Dendritic cell treated with granulocyte-macrophage colony-stimulating factor and Interleukin-4, amounts not matched to agents 40 ng/mL and 50 ng/mL, for 4 days (primary cell): ENCODE measurements around the gene YTHDF1.

Experiments
- H3K27ac Mint-ChIP-seq: one replicate; pipeline ENCODE4 v1.8.0; 2022; ENCODE audit warnings: mild to moderate bottlenecking, mixed read lengths
- H3K27me3 Mint-ChIP-seq: one replicate; pipeline ENCODE4 v1.8.0; 2022; ENCODE audit warnings: mild to moderate bottlenecking, mixed read lengths
- H3K36me3 Mint-ChIP-seq: one replicate; pipeline ENCODE4 v1.8.0; 2022; ENCODE audit warnings: low read depth, mixed read lengths
- H3K4me1 Mint-ChIP-seq: one replicate; pipeline ENCODE4 v1.8.0; 2022; ENCODE audit warnings: low read depth, mixed read lengths
- H3K4me3 Mint-ChIP-seq: one replicate; pipeline ENCODE4 v1.8.0; 2022; ENCODE audit warnings: mild to moderate bottlenecking, moderate library complexity, mixed read lengths
- H3K9me3 Mint-ChIP-seq: one replicate; pipeline ENCODE4 v1.8.0; 2022; ENCODE audit warnings: mixed read lengths
- intact Hi-C: fragments of 100-400 bp; cut with micrococcal nuclease; formaldehyde crosslinking; loops from one replicate; pipeline ENCODE4 v1.15.0; 2022

The YTHDF1 gene

GRCh38 chr20:63156221-63156671, 59.7 kb downstream of the YTHDF1 start:
- H3K36me3 Mint-ChIP-seq = no peaks in the 10 kb centered on the region
- H3K4me1 Mint-ChIP-seq = no peaks in the 10 kb centered on the region
- H3K4me3 Mint-ChIP-seq = no peak overlapping the region
- no peaks in the 10 kb centered on the region for H3K9me3 Mint-ChIP-seq
- H3K27me3 Mint-ChIP-seq = peaks cover 17% of the 10 kb centered on the region
- H3K27ac Mint-ChIP-seq = no peak overlapping the region
- intact Hi-C loops = no loop called here

DNA sequence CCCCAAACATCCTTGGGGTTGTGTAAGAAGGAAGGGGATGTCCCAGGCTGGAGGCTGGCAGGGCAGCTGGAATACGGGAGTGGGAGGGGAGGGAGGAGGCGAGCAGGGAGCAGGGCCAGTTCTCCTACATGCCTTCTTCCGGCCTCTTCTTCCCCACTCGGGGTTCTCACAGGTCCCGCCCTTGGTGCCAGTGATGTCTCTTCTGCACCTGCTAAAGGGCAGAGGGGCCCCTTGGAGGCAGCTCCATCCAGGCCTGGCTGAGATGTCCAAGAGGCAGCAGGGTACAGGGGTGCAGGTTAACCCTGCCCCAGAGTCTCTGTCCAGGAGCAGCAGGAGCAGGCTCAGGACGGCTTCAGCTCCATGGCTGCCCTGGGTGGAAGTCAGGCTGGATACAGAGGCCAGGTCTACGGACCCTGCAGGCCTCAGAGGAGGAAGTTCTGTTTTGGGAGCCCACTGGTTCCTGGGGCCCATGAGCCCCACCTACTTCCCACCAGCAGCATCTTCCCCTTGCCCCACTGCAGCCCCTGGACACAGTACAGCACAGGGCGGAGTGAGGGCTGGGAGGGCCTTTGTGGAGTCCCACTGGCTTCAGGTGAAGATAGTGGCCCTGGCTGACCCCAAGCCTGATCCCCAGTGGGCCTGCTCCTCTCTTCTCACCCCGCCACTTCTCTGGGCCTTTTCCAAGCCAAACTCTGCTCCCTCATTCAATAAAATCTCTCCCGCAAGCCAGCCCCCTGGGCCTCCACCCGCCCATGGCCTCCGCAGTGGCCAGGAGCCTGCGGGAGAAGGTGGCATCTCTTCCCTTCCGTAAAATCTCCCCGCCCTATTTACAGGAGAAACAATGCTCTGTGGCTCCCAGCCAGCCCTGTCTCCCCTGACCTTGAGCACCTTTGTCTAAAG, 60.4 kb downstream of the YTHDF1 start:
- intact Hi-C loops = no loop called here
- Mint-ChIP-seq H3K4me1 (no peaks in the 10 kb centered on the region), H3K27ac (no peak overlapping the region), H3K9me3 (no peaks in the 10 kb centered on the region), H3K4me3 (no peak overlapping the region), H3K27me3 (peaks cover 17% of the 10 kb centered on the region), H3K36me3 (no peaks in the 10 kb centered on the region)

DNA sequence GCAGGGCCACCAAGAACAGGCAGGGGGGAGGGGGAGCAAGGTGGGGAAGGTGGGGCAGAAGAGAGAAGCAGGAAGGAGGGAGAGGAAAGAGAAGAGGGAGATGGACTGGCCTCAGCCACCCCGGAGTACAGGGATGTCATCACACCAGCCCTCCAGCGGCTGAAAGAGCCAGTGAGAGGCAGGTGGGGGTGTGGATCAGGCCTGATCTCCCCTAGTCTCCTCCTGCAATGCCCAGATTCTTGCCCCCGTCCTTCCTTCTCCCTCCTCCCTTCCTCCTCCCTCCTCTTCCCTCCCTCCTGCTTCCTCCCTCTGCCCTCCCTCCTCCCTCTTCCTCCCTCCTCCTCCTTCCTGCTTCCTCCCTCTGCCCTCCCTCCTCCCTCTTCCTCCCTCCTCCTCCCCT, 61.5 kb downstream of the YTHDF1 start:
- no peak overlapping the region for H3K4me3 Mint-ChIP-seq
- no peaks in the 10 kb centered on the region for H3K9me3 Mint-ChIP-seq
- no peak overlapping the region for H3K27ac Mint-ChIP-seq
- H3K4me1 Mint-ChIP-seq = no peaks in the 10 kb centered on the region
- intact Hi-C loops = no loop called here
- no peaks in the 10 kb centered on the region for H3K36me3 Mint-ChIP-seq
- peaks cover 20% of the 10 kb centered on the region for H3K27me3 Mint-ChIP-seq

- Mint-ChIP-seq H3K27me3 (peaks cover 19% of the 10 kb centered on the region), H3K4me3 (no peak overlapping the region), H3K9me3 (peaks cover 3% of the 10 kb centered on the region), H3K4me1 (no peaks in the 10 kb centered on the region), H3K27ac (no peak overlapping the region), H3K36me3 (no peaks in the 10 kb centered on the region)
- intact Hi-C loops = no loop called here
These were observed 62.4 kb downstream of the YTHDF1 start for GRCh38 chr20:63153254-63154221.

DNA sequence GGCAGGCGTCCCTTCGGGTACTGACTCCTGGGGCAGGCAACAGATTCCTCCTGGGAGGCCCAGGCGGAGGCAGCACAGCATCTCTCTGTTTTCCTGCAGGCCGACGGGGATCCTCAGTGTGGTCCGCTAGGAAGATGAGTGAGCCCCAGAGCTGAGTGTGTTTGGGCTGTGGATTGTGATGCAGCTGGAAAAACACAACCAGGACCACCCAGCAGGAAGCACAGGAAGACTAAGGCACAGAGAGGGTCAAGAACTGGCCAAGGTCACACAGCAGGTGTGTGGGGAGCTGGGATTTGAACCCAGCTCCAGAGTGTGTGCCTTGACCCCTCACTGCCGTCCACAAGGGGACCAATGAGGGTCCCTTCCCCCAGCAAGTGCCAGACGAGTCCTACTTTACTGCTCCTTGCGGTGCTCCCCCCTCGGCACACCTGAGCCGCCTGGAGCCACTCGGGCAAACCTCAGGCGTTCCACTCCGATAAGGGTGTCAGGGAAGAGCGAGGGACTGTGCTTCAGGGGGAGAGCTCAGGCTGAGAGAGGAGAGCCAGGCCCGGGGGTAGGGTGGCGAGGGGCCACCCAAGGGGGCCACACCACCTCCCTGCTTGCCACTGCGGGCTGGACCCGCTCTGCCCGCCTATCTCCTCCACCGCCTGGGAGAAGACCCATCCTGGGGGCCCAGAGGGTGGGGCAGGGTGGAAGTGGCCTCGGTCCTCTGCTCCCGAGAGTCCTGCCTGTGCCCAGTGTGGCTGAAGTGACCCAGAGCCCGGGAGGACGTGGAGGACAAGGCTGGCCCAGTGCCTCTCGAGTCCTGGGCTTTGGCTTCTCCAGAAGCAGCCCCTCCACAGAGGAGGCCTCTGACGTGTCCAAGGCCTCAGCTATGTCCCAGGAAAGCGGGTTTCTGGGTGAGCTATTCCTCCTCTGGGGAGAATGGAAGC, 63.3 kb downstream of the YTHDF1 start:
- no peak overlapping the region for H3K27ac Mint-ChIP-seq
- no peaks in the 10 kb centered on the region for H3K4me1 Mint-ChIP-seq
- H3K36me3 Mint-ChIP-seq = no peaks in the 10 kb centered on the region
- peaks cover 13% of the 10 kb centered on the region for H3K9me3 Mint-ChIP-seq
- H3K27me3 Mint-ChIP-seq = peaks cover 24% of the 10 kb centered on the region
- intact Hi-C loops = no loop called here
- H3K4me3 Mint-ChIP-seq = no peak overlapping the region

GRCh38 chr20:63151554-63152321, 64.2 kb downstream of the YTHDF1 start:
- intact Hi-C loops = no loop called here
- peaks cover 24% of the 10 kb centered on the region for H3K27me3 Mint-ChIP-seq
- H3K4me3 Mint-ChIP-seq = no peak overlapping the region

GRCh38 chr20:63150911-63151531, 64.9 kb downstream of the YTHDF1 start:
- no peaks in the 10 kb centered on the region for H3K4me1 Mint-ChIP-seq
- intact Hi-C loops = no loop called here
- H3K27ac Mint-ChIP-seq = no peak overlapping the region
- no peak overlapping the region for H3K4me3 Mint-ChIP-seq
- peaks cover 25% of the 10 kb centered on the region for H3K27me3 Mint-ChIP-seq
- H3K9me3 Mint-ChIP-seq = peaks cover 17% of the 10 kb centered on the region
- H3K36me3 Mint-ChIP-seq = no peaks in the 10 kb centered on the region

More at GRCh38 chr20:63151554-63152321, 64.2 kb downstream of the YTHDF1 start:
- Mint-ChIP-seq H3K9me3 (peaks cover 17% of the 10 kb centered on the region), H3K4me1 (no peaks in the 10 kb centered on the region), H3K36me3 (no peaks in the 10 kb centered on the region), H3K27ac (no peak overlapping the region)

DNA sequence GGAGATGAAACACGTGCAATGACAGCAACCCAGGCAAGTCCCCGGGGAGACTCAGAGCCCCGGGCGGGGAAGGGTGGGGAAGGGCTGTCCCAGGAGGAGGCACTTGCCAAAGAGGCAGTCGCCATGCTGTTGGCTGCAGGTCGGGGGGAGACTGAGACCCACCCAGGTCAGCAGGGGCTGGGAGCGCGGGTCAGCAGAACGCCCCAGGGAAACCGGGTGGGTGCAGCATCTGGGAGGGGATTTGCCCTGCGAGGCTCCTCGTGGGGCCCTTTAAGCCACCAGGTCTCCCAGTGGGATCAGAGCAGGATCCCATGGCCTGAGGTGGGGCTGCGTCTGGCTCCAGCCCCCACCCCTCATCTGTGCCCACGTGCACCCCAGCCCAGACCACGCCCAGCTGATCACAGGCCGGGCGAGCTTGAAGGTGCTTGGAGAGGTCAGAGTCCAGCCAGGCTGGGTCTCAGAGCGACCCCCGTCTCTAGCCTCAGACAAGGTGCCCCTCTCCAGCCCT, 65.5 kb downstream of the YTHDF1 start:
- Mint-ChIP-seq H3K9me3 (peaks cover 17% of the 10 kb centered on the region), H3K36me3 (no peaks in the 10 kb centered on the region), H3K27me3 (peaks cover 26% of the 10 kb centered on the region), H3K4me1 (no peaks in the 10 kb centered on the region), H3K27ac (no peak overlapping the region), H3K4me3 (no peak overlapping the region)
- intact Hi-C loops = no loop called here

DNA sequence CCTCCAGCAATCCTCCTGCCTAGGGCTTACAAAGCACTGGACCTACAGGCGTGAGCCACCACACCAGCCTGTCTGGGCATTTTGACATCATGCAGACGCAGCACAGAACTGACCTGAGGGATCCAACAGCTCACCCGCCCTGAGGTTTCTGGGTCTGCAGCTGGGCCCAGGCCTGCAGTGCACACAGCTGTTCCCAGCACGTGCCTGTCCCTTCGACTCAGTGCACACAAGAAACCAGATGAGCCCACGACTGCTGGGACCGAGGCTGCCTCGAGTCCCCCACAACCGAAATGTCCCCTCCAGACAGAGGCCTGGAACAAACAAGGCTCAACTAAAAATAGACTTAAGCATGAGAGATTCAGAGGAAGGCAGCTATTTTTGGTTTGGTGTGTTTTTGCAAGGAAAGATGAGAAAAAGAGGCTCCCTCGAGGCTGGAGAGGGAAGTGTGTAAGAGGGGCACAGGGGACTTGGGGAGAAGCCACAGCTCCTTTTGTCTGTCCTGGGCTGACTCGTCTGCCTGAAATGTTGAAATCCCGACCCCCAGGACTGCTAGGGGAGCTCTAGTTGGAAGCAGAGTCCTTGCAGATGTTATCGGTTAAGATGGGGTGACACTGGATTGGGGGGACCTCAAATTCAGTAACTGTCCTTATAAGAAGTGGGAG, 66.3 kb downstream of the YTHDF1 start:
- Mint-ChIP-seq H3K4me1 (no peaks in the 10 kb centered on the region), H3K9me3 (peaks cover 17% of the 10 kb centered on the region), H3K27ac (no peak overlapping the region), H3K36me3 (no peaks in the 10 kb centered on the region), H3K27me3 (peaks cover 27% of the 10 kb centered on the region), H3K4me3 (no peak overlapping the region)
- intact Hi-C loops = no loop called here

GRCh38 chr20:63148696-63149095, 67.2 kb downstream of the YTHDF1 start:
- Mint-ChIP-seq H3K4me1 (no peaks in the 10 kb centered on the region), H3K4me3 (no peak overlapping the region), H3K27ac (no peak overlapping the region), H3K9me3 (peaks cover 17% of the 10 kb centered on the region), H3K27me3 (peaks cover 20% of the 10 kb centered on the region), H3K36me3 (no peaks in the 10 kb centered on the region)
- intact Hi-C loops = no loop called here

DNA sequence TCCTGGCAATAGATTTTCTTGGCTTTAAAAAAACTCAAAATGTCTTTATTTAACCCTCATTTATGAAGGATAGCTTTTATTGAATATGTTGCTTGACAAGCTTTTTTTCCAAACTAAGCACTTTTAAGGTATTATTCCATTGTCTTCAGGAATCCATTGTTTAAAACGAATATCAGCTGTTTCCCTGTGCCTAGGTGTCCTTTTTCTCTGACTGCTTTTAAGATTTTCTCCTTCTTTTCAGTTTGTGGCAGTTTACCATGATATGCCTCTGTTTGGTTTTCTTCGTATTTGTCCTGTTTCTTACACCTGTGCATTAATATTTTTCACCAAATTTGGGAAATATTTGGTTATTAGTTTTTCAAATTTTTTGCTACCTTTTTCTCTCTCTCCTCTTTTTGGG, 68.4 kb downstream of the YTHDF1 start:
- Mint-ChIP-seq H3K4me3 (no peak overlapping the region), H3K27ac (no peak overlapping the region), H3K4me1 (no peaks in the 10 kb centered on the region), H3K36me3 (no peaks in the 10 kb centered on the region), H3K27me3 (peaks cover 18% of the 10 kb centered on the region), H3K9me3 (peaks cover 17% of the 10 kb centered on the region)
- intact Hi-C loops = no loop called here
